AG04450 (cell line): ENCODE measurements around the gene ASB13. TPM values are rescaled to one million over a fixed set of nuclear protein-coding genes. Genes with fewer than 3 reads are reported as not detected.

Source experiments
- CTCF ChIA-PET: fragments of 300-600, 350-600 bp; formaldehyde crosslinking; extraction: SDS; loops from one replicate; lab custom pipeline; 2022; ENCODE audit warnings: antibody characterized with exemption, inconsistent platforms; lab: Charles Lee
- POLR2A ChIA-PET: fragments of 350-600 bp; formaldehyde crosslinking; extraction: SDS; loops from one replicate; lab custom pipeline; 2021; ENCODE audit warnings: antibody characterized with exemption, inconsistent platforms; lab: Yijun Ruan, JAX
- DNase-seq: peaks from one replicate; pipeline ENCODE4 v3.0.0-alpha.2; 2011; ENCODE audit warnings: low read depth, low spot score
- H3K27ac ChIP-seq: one replicate; pipeline ENCODE4 v1.5.1; 2012; ENCODE audit warnings: low read depth, low read length, control low read depth
- H3K27me3 ChIP-seq: one replicate; pipeline ENCODE4 v1.6.0; 2012; ENCODE audit warnings: low read length; ENCODE audit not compliant: control insufficient read depth, insufficient read depth
- H3K4me3 ChIP-seq: 2 replicates; pipeline ENCODE4 v1.5.1; 2011; ENCODE audit warnings: mild to moderate bottlenecking, low read depth, low read length, control low read depth
- H3K9me3 ChIP-seq: 2 replicates; pipeline ENCODE4 v1.5.1; 2012; ENCODE audit warnings: low read length; ENCODE audit not compliant: control insufficient read depth, insufficient read depth
- polyA plus RNA-seq: library from polyadenylated mRNA; depleted of rRNA; stranded (reverse); fragments of >200 nt; gene quantifications from 2 replicates; pipeline ENCODE4 v1.2.3, GENCODE V29; 2011
- TF ChIP-seq, protein P1 (sequence below): IDR thresholded peaks from 2 replicates; pipeline ENCODE4 v1.5.1; 2011; ENCODE audit warnings: low read depth, low read length, control low read depth, inconsistent platforms

Gene ASB13
- polyA plus RNA-seq, 1 experiment: 4.0 TPM

- ChIA-PET CTCF (interaction anchor here (1.8 to 2.4 kb wide), 2 partner anchors 11 to 170 kb away, joined by 8 to 13 read pairs; no protein-coding TSS in a partner anchor), POLR2A (no interaction called here)
- Histone ChIP-seq H3K9me3 (no peaks in the 10 kb centered on the region; the same call in 1 of the 2 replicates), H3K27me3 (no peaks in the 10 kb centered on the region), H3K27ac (no peak overlapping the region), H3K4me3 (no peak overlapping the region)
- DNase-seq: no peak
- TF ChIP-seq, protein P1, sequence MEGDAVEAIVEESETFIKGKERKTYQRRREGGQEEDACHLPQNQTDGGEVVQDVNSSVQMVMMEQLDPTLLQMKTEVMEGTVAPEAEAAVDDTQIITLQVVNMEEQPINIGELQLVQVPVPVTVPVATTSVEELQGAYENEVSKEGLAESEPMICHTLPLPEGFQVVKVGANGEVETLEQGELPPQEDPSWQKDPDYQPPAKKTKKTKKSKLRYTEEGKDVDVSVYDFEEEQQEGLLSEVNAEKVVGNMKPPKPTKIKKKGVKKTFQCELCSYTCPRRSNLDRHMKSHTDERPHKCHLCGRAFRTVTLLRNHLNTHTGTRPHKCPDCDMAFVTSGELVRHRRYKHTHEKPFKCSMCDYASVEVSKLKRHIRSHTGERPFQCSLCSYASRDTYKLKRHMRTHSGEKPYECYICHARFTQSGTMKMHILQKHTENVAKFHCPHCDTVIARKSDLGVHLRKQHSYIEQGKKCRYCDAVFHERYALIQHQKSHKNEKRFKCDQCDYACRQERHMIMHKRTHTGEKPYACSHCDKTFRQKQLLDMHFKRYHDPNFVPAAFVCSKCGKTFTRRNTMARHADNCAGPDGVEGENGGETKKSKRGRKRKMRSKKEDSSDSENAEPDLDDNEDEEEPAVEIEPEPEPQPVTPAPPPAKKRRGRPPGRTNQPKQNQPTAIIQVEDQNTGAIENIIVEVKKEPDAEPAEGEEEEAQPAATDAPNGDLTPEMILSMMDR: no peak
Observed at GRCh38 chr10:5611899-5612680, 54.3 kb downstream of the ASB13 start.

DNA sequence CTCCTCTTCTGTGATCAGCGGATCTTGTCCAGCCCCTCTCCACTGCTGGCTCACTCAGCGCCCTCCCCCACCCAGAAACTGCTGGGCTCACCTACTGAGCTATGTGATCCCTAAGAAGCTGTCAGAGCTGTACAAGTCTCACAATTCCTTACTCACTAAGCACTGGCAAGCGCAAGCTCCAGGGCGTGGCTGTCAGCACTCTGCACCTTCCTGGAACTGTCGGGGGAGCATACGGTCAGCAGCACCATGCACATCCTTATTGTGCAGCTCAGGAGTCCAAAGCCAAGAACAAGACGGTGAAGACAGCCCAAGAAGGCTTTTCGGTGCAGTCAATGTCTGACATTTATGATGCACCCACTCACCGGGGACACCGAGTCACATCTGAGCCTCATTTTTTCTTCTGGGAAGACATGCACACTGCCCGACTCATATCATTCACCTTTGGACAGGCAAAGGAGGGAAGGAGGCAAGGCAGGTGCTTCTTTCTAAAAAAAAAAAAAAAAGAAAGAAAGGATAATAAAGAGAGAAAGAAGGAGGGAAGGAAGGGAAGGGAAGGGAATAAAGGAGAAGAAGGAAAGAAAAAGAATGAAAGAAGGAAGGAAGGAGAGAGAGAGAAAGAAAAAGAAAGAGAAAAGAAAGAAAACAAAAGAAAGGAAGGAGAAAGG, 56.3 kb downstream of the ASB13 start:
- no peaks in the 10 kb centered on the region for H3K27me3 ChIP-seq
- ChIA-PET CTCF (no interaction called here), POLR2A (no interaction called here)
- no peak overlapping the region for H3K27ac ChIP-seq
- no peak overlapping the region for H3K4me3 ChIP-seq
- TF ChIP-seq, protein P1: no peak
- no peak for DNase-seq
- no peaks in the 10 kb centered on the region; the same call in 1 of the 2 replicates for H3K9me3 ChIP-seq

- no peak for DNase-seq
- Histone ChIP-seq H3K4me3 (no peak overlapping the region), H3K27ac (no peak overlapping the region), H3K9me3 (peaks cover 7% of the 10 kb centered on the region; the same call in 1 of the 2 replicates), H3K27me3 (no peaks in the 10 kb centered on the region)
- ChIA-PET POLR2A (no interaction called here), CTCF (interaction anchor here (2.0 kb wide), 1 partner anchor 14 kb away, joined by 7 read pairs; no protein-coding TSS in a partner anchor)
- TF ChIP-seq, protein P1: no peak
Observed at GRCh38 chr10:5608608-5609220, 57.7 kb downstream of the ASB13 start.

GRCh38 chr10:5607594-5607993, 58.8 kb downstream of the ASB13 start:
- H3K9me3 ChIP-seq: peaks cover 14% of the 10 kb centered on the region

More at GRCh38 chr10:5607594-5607993, 58.8 kb downstream of the ASB13 start:
- Histone ChIP-seq H3K27ac (no peak overlapping the region), H3K27me3 (no peaks in the 10 kb centered on the region), H3K4me3 (no peak overlapping the region)
- DNase-seq: no peak
- TF ChIP-seq, protein P1: no peak
- POLR2A ChIA-PET: no interaction called here
- CTCF ChIA-PET: interaction anchor here (2.0 kb wide), 1 partner anchor 15 kb away, joined by 7 read pairs; no protein-coding TSS in a partner anchor
